Measurements from ENCODE around the gene MYOZ3.
A peak's percentile ranks its signal among the peaks of the same experiment; 100 is the strongest.

Gene MYOZ3

DNA sequence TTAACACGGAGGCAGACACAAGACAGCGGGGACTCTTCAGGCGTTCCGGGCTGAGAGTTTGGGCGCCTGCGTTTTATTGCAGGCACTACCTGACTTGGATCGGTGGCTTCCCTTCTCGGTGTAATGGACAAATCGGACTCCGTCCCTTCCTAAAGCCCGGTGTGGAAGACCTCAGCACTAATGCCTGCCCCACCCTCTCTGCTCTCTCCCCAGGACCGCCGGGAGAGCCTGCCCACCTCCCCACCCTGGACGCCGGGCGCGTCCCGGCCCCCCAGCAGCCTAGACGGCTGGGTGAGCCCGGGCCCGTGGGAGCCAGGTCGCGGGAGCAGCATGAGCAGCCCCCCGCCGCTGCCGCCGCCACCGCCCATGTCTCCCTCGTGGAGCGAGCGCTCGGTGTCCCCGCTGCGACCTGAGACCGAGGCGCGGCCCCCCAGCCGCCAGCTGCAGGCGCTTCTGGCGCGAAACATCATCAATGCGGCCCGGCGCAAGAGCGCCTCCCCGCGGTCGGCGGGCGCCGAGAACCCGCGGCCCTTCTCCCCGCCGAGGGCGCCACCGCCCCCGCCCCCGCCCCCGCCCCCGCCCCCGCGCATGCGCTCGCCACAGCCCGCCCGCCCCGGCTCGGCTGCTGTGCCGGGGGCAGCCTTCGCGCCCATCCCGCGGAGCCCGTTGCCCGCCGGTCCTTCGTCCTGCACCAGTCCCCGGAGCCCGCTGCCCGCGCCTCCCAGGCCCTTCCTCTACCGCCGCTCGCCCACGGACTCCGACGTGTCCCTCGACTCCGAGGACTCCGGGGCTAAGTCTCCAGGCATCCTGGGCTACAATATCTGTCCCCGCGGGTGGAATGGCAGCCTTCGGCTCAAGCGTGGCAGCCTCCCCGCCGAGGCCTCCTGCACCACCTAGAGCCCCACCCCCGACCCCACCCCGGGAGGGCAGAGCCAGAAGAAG is 4.6 kb upstream of the MYOZ3 start:
- Histone ChIP-seq H3K27ac (ENCODE audit: low read depth, low read length) (peak overlapping the region; percentile 34), H3K4me1 (ENCODE audit: insufficient read depth, low read length) (peaks cover 31% of the 10 kb centered on the region), H3K9ac (ENCODE audit: low read length) (no peak overlapping the region), H3K9me3 (ENCODE audit: low read length) (no peaks in the 10 kb centered on the region), H3K27me3 (ENCODE audit: control insufficient read depth in 1 of 2, insufficient read depth in 2 of 2, low read length in 2 of 2) (no peaks in the 10 kb centered on the region), H3K4me3 (ENCODE audit: low read depth in 1 of 2, low read length in 2 of 2) (peak overlapping the region; percentile 60 to 71), H3K36me3 (ENCODE audit: insufficient read depth, low read length) (no peaks in the 10 kb centered on the region)

DNA sequence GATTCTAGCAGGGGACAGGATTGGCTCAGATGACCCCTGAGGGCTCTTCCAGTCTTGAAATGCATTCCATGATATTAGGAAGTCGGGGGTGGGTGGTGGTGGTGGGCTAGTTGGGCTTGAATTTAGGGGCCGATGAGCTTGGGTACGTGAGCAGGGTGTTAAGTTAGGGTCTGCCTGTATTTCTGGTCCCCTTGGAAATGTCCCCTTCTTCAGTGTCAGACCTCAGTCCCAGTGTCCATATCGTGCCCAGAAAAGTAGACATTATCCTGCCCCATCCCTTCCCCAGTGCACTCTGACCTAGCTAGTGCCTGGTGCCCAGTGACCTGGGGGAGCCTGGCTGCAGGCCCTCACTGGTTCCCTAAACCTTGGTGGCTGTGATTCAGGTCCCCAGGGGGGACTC is 2.9 kb upstream of the MYOZ3 start:
- no peaks in the 10 kb centered on the region for H3K36me3 ChIP-seq (ENCODE audit: insufficient read depth, low read length)
- no peaks in the 10 kb centered on the region for H3K9me3 ChIP-seq (ENCODE audit: low read length)
- H3K27ac ChIP-seq (ENCODE audit: low read depth, low read length) = no peak overlapping the region
- H3K4me3 ChIP-seq (ENCODE audit: low read depth in 1 of 2, low read length in 2 of 2) = no peak overlapping the region
- H3K27me3 ChIP-seq (ENCODE audit: control insufficient read depth in 1 of 2, insufficient read depth in 2 of 2, low read length in 2 of 2) = no peaks in the 10 kb centered on the region
- no peak overlapping the region for H3K9ac ChIP-seq (ENCODE audit: low read length)
- peaks cover 25% of the 10 kb centered on the region for H3K4me1 ChIP-seq (ENCODE audit: insufficient read depth, low read length)

DNA sequence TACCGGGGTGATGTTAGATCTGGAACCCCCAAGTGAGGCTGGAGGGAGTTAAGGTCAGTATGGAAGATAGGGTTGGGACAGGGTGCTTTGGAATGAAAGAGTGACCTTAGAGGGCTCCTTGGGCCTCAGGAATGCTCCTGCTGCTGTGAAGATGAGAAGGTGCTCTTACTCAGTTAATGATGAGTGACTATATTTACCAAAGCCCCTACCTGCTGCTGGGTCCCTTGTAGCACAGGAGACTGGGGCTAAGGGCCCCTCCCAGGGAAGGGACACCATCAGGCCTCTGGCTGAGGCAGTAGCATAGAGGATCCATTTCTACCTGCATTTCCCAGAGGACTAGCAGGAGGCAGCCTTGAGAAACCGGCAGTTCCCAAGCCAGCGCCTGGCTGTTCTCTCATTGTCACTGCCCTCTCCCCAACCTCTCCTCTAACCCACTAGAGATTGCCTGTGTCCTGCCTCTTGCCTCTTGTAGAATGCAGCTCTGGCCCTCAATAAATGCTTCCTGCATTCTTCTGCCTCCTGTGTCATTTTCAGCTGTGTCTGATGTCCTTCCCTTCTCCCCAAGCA is 2.3 kb upstream of the MYOZ3 start:
- no peak overlapping the region for H3K9ac ChIP-seq (ENCODE audit: low read length)
- no peak overlapping the region for H3K4me3 ChIP-seq (ENCODE audit: low read depth in 1 of 2, low read length in 2 of 2)
- H3K4me1 ChIP-seq (ENCODE audit: insufficient read depth, low read length) = peaks cover 20% of the 10 kb centered on the region
- no peaks in the 10 kb centered on the region for H3K27me3 ChIP-seq (ENCODE audit: control insufficient read depth in 1 of 2, insufficient read depth in 2 of 2, low read length in 2 of 2)
- H3K9me3 ChIP-seq (ENCODE audit: low read length) = no peaks in the 10 kb centered on the region
- H3K27ac ChIP-seq (ENCODE audit: low read depth, low read length) = no peak overlapping the region
- no peaks in the 10 kb centered on the region for H3K36me3 ChIP-seq (ENCODE audit: insufficient read depth, low read length)

DNA sequence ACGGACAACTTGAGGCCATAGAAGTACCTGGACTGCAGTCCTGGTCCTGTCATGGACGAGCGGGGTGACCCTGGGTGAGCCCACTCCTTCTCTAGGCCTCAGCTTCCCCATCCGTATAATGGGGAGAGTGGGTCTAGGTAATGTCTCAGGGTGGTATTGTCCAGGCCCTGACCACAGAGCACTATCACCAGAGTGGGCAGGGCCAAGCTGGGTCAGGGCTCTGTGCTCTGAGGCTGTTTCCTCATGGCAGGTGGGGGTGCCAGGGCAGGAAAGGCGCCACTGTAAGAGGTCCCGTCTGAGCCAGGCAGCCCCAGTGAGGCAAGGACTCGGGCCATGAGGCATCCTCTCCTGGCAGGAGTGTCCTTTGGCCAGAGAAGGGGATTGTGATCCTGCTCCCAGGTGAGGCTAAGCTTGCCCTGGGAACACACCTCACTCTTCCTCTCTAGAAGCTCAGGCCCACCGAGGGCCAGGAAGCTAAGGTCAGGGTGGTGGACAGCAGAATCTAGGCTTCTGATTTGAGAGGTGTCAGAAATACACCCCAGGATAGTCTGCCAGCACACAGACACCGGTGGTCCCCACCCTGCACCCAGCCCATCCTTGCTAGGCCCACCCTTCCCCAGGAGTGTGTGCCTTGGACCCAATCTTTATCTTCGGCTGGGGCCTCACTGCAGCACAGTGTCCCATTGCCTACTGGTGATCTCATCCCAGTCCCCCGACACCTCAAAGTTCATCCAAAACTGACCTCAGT is 1.5 kb upstream of the MYOZ3 start:
- H3K4me3 ChIP-seq (ENCODE audit: low read depth in 1 of 2, low read length in 2 of 2) = no peak overlapping the region
- no peak overlapping the region for H3K9ac ChIP-seq (ENCODE audit: low read length)
- no peak overlapping the region for H3K27ac ChIP-seq (ENCODE audit: low read depth, low read length)
- peaks cover 15% of the 10 kb centered on the region for H3K4me1 ChIP-seq (ENCODE audit: insufficient read depth, low read length)
- no peaks in the 10 kb centered on the region for H3K9me3 ChIP-seq (ENCODE audit: low read length)
- no peaks in the 10 kb centered on the region for H3K27me3 ChIP-seq (ENCODE audit: control insufficient read depth in 1 of 2, insufficient read depth in 2 of 2, low read length in 2 of 2)
- no peaks in the 10 kb centered on the region for H3K36me3 ChIP-seq (ENCODE audit: insufficient read depth, low read length)

DNA sequence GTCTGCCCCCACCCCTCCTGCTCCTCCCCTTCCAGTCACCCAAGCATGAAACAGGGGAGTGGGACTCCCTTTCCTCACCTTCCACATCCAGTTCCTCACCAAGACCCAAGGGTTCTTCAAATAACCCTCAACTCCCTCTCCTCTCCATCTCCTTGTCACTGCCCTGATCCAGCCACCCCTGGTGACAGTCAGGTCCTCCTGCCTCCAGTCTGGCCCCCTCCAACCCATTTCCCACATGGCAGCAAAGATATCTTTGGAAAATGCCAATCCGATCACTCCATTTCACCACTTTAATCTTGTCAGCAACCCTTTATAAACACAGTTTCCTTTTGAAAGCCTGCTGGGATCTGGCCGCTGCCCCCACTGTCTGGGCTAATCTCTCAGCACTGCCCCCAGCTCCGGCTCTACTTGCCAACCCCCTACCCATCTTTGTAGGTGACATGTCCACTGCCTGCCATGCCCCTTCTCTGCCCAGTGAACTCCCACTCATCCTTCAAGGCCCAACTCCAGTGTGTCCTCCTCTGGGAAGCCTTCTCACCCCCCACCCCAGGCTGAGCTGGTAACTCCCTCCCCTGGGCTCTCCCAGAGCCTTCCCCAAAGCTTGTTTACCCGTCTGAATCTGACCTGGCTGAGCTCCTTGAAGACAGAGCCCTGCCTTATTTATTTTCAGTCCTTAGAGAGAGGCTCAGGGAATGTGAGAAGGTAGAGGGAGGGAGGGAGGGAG is 781 bp upstream of the MYOZ3 start:
- Histone ChIP-seq H3K4me1 (ENCODE audit: insufficient read depth, low read length) (peaks cover 15% of the 10 kb centered on the region), H3K9ac (ENCODE audit: low read length) (no peak overlapping the region), H3K36me3 (ENCODE audit: insufficient read depth, low read length) (no peaks in the 10 kb centered on the region), H3K27ac (ENCODE audit: low read depth, low read length) (no peak overlapping the region), H3K4me3 (ENCODE audit: low read depth in 1 of 2, low read length in 2 of 2) (no peak overlapping the region), H3K27me3 (ENCODE audit: control insufficient read depth in 1 of 2, insufficient read depth in 2 of 2, low read length in 2 of 2) (no peaks in the 10 kb centered on the region), H3K9me3 (ENCODE audit: low read length) (no peaks in the 10 kb centered on the region)

DNA sequence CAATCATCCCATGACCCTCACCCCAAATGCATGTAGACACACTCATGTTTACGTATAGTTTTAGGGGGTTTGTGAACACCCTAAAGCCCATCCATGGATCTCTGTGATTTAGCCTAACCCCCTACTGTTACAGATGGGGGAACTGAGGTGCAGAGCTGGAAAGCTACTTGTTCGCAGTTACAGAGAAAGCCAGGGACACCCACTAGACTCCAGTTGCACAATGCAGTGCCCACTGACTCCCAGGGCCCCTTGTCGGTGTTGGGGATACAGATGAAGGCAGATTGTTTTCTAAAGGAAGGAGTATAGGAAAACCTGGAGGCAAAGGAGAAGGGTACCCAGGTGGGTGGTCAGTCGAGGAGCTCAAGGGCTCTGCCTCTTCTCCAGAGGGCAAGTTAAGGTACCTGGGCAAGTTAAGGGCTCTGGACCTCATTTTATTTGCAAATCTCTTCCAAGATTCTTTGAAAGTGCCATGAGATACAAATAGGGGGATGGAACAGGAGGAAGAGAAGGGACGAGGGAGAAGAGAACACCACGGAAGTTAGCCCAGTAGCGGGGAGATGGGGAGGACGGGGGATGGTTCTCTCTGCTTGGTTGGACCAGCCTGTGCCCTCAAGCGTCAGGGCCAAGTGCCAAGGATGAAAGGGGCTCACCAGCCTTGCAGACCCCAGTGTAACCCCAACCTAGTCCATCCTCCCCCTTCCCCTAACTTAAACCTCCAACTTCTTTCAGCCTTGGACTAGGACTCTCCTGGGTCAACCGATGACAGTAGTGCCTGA is 958 bp downstream of the MYOZ3 start:
- Histone ChIP-seq H3K9me3 (ENCODE audit: low read length) (no peaks in the 10 kb centered on the region), H3K27me3 (ENCODE audit: control insufficient read depth in 1 of 2, insufficient read depth in 2 of 2, low read length in 2 of 2) (no peaks in the 10 kb centered on the region), H3K4me1 (ENCODE audit: insufficient read depth, low read length) (peaks cover 9% of the 10 kb centered on the region), H3K4me3 (ENCODE audit: low read depth in 1 of 2, low read length in 2 of 2) (no peak overlapping the region), H3K9ac (ENCODE audit: low read length) (no peak overlapping the region), H3K36me3 (ENCODE audit: insufficient read depth, low read length) (no peaks in the 10 kb centered on the region), H3K27ac (ENCODE audit: low read depth, low read length) (no peak overlapping the region)

DNA sequence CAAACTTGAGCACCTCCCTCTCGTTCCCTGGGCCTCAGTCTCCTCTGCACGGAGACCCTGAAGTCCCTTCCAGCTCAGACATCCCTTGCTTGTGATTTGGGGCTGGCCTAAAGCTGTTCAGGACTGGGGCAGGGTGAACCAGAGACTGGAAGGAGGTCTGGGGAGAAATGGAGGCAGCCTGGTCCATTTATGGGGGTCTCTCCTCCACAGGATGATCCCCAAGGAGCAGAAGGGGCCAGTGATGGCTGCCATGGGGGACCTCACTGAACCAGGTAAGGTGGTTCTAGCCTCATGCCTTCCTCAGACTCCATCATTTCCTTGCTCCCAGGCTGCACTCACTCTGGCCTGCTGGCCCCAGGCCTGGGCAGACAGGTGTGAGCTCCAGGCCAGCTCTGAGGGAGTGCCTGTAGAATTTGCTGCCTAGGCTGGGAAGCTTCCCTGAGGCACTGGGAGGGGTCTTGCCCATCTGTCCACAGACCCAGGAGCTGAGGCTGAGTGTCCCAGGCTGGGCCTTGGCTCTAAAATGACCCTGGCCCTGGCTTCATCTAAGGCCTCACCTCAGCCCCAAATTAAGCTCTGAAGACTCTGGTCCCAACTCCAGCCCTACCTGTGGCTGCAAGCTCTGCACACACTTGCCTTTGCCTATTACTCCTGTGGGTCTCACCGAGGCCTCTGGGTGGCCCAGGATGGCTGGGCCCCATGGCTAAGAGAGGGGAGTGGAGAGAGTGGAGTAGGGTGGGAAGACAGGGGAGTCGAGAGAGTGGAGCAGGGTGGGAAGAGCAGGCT is 1.9 kb downstream of the MYOZ3 start:
- Histone ChIP-seq H3K4me1 (ENCODE audit: insufficient read depth, low read length) (peaks cover under 1% of the 10 kb centered on the region), H3K27me3 (ENCODE audit: control insufficient read depth in 1 of 2, insufficient read depth in 2 of 2, low read length in 2 of 2) (no peaks in the 10 kb centered on the region), H3K9me3 (ENCODE audit: low read length) (no peaks in the 10 kb centered on the region), H3K36me3 (ENCODE audit: insufficient read depth, low read length) (no peaks in the 10 kb centered on the region), H3K4me3 (ENCODE audit: low read depth in 1 of 2, low read length in 2 of 2) (no peak overlapping the region), H3K9ac (ENCODE audit: low read length) (no peak overlapping the region), H3K27ac (ENCODE audit: low read depth, low read length) (no peak overlapping the region)

DNA sequence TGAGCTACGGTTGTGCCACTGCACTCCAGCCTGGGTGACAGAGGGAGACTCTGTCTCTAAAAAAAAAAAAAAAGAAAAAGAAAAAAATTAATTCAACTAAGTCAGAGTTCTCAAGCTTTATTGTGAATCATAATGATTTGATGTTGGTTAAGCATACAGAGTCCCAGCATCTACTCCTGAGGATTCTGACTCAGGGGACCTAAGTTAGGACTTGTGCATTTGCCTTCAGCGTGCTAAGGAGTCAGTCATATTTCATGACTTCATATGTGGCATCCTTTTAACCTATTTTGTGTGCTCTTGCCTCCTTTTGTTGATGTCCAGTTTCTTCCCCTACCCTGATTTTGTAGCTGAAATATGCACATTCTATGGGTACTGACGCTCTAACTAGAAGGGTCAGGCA is 2.9 kb downstream of the MYOZ3 start:
- Histone ChIP-seq H3K27me3 (ENCODE audit: control insufficient read depth in 1 of 2, insufficient read depth in 2 of 2, low read length in 2 of 2) (no peaks in the 10 kb centered on the region), H3K9ac (ENCODE audit: low read length) (no peak overlapping the region), H3K27ac (ENCODE audit: low read depth, low read length) (no peak overlapping the region), H3K4me3 (ENCODE audit: low read depth in 1 of 2, low read length in 2 of 2) (no peak overlapping the region), H3K4me1 (ENCODE audit: insufficient read depth, low read length) (no peaks in the 10 kb centered on the region), H3K9me3 (ENCODE audit: low read length) (no peaks in the 10 kb centered on the region), H3K36me3 (ENCODE audit: insufficient read depth, low read length) (no peaks in the 10 kb centered on the region)

DNA sequence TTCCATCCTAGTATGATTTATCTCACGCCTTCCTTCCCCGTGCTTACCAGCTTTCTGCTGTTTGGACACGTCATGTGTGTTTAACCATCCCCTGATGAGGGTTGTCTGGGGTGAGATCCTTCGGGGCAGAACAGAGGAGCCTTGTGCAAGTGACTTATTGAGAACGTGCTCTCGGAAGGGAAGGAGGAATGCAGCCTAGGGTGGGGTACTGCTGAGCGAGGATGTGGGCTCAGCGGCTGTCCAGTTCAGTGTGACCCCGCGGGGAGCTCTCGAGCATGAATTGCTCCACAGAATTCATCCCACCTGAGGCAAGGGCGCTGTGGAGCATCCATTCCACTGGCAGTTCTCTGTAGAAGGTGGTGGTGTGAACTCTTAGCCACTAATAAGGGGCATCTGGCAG is 4.0 kb downstream of the MYOZ3 start:
- Histone ChIP-seq H3K36me3 (ENCODE audit: insufficient read depth, low read length) (no peaks in the 10 kb centered on the region), H3K9me3 (ENCODE audit: low read length) (no peaks in the 10 kb centered on the region), H3K27me3 (ENCODE audit: control insufficient read depth in 1 of 2, insufficient read depth in 2 of 2, low read length in 2 of 2) (peaks cover 0 to under 1% of the 10 kb centered on the region in 2 donors), H3K27ac (ENCODE audit: low read depth, low read length) (no peak overlapping the region), H3K9ac (ENCODE audit: low read length) (no peak overlapping the region), H3K4me1 (ENCODE audit: insufficient read depth, low read length) (no peaks in the 10 kb centered on the region), H3K4me3 (ENCODE audit: low read depth in 1 of 2, low read length in 2 of 2) (no peak overlapping the region)

DNA sequence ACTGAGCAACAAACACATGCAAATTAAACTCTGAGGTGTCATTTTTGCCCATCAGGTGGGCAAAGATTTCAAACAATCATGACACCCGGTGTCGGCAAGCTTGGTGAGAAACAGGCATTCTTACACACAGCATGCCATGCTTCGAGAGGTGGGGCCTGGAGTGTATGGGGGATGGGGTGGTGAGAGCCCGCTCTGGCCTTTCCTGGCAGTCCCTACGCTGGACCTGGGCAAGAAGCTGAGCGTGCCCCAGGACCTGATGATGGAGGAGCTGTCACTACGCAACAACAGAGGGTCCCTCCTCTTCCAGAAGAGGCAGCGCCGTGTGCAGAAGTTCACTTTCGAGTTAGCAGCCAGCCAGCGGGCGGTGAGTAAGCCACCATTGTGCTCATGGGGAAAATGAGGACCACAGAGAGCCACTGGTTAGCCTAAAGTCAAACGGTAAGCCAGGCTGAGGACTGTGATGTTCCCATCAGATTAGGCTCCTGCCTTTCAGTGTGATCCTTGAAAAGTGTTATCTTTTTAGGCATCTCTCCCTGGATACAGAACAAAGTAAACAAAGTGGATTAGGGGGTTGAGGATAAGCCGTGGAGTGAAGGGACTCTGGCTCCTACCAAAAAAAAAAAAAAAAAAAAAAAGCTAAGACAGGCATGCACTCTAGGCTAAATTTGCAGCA is 9.4 kb downstream of the MYOZ3 start:
- Histone ChIP-seq H3K36me3 (ENCODE audit: insufficient read depth, low read length) (no peaks in the 10 kb centered on the region), H3K9ac (ENCODE audit: low read length) (no peak overlapping the region), H3K9me3 (ENCODE audit: low read length) (no peaks in the 10 kb centered on the region), H3K4me3 (ENCODE audit: low read depth in 1 of 2, low read length in 2 of 2) (no peak overlapping the region), H3K27ac (ENCODE audit: low read depth, low read length) (no peak overlapping the region), H3K27me3 (ENCODE audit: control insufficient read depth in 1 of 2, insufficient read depth in 2 of 2, low read length in 2 of 2) (peaks cover 6 to 20% of the 10 kb centered on the region in 2 donors), H3K4me1 (ENCODE audit: insufficient read depth, low read length) (peaks cover 8% of the 10 kb centered on the region)

All from muscle layer of colon (tissue), 2 donors.